Activated T-cell treated with anti-CD3 and anti-CD28 coated beads for 24 hours (primary cell): ENCODE measurements around the gene NCKAP1.
"Not testable (repeated sequence)": the region's sequence is repeated elsewhere in the genome, so short reads cannot be mapped to it uniquely, and the experiment has no call there.

Source experiments
- DNase-seq: peaks from one replicate; pipeline ENCODE4 v3.0.0-alpha.2; 2020; ENCODE audit warnings: low read depth

Gene NCKAP1

GRCh38 chr2:183009249-183009899 lies 28.9 kb downstream of the NCKAP1 start:
- DNase-seq = no peak

GRCh38 chr2:183001948-183002347 lies 36.3 kb downstream of the NCKAP1 start:
- no peak for DNase-seq

DNA sequence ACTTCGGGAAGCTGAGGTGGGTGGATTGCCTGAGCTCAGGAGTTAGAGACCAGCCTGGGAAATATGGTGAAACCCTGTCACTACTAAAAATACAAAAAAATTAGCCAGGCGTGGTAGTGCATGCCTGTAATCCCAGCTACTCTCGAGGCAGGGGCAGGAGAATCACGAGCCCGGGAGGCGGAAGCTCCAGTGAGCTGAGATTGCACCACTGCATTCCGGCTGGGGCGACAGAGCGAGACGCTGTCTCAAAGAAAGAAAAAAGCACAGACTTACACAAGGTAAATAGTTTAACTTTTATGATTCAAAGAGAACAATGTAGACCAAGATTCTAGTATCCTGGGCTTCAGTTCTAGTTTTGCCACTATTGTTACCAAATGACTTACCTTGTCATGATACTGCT lies 37.4 kb downstream of the NCKAP1 start:
- no peak for DNase-seq

- DNase-seq = no peak
Observed at GRCh38 chr2:182999348-183000028, 38.8 kb downstream of the NCKAP1 start.

- DNase-seq = no peak
Observed at GRCh38 chr2:182994228-182994912, 43.9 kb downstream of the NCKAP1 start.

GRCh38 chr2:182982941-182983340 lies 55.3 kb downstream of the NCKAP1 start:
- DNase-seq = no peak

- DNase-seq = not testable (repeated sequence)
Observed at GRCh38 chr2:182981475-182981874, 56.8 kb downstream of the NCKAP1 start.

- DNase-seq = no peak
Observed at GRCh38 chr2:182980652-182981051, 57.6 kb downstream of the NCKAP1 start.

GRCh38 chr2:182980115-182980514 lies 58.1 kb downstream of the NCKAP1 start:
- DNase-seq = no peak

DNA sequence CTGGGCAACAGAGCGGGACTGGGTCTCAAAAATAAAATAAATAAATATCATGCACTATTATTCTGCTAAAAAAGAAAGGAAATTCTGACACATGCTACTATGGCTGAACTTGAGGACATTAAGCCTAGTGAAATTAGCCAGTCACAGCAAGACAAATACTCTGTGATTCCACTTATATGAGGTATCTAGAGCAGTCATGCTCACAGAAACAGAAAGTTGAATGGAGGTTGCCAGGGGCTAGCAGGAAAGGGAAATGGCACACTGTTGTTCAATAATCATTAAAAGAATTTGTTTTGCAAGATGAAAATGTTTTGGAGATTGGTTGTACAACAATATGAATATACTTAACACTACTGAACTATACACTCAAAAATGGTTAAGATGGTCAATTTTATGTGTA lies 60.8 kb downstream of the NCKAP1 start:
- DNase-seq = no peak

DNA sequence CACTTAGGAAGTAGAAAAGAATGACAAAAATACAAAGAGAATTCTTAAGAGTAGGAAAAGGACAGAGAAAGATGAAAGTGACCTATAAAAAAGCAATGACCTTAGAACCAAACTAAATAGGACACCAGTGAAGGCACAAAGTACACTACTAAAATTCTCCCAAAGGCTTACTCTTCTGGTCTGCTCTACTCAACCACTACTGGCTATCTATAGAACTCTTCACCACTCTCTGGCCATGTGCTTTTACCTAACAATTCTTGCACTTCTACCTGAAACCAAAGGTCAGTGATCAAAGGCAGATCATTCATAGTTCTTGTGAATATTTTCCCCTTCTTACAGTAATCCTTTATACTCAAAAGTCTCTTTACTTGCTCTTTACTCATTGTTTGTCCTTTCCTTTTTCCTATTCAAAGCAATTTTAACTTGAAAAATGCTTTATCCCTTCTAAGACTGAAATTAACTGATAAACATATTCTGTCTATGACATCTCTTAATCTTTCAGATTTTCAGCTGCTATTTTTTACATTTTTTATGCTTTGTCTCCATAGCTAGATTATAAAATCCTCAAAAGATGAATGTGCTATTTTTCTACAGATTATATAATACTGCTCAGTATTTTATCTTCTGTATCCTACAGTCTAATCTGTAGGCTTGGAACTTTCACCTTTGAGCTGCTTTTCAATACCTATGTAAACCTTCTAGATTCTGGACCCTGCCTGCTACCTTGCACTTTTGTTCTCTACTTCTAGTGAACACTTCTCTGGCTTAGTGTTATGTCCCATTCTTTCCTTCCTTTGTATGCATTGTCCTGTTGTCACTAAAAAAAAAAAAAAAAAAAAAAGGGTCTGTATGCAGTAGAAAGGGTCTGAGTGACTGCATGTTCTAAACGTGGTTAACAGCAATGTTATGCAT lies 64.6 kb downstream of the NCKAP1 start:
- no peak for DNase-seq

DNA sequence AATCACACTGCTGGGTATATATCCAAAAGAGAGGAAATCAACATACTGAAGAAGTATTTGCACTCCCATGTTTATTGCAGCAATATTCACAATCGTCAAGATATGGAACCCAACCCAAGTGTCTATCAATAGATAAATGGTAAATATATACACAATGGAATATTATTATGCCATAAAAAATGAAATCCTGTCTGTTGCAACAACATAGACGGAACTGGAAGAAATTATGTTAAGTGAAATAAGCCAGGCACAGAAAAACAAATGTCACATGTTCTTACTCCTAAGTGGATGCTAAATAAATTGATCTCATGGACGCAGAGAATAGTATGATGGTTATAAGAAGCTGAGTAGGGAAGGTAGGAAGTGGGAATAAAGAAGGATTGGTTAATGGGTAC lies 65.7 kb downstream of the NCKAP1 start:
- DNase-seq = no peak

- no peak for DNase-seq
Observed at GRCh38 chr2:182971820-182972547, 66.3 kb downstream of the NCKAP1 start.

GRCh38 chr2:182970486-182970885 lies 67.8 kb downstream of the NCKAP1 start:
- no peak for DNase-seq

- no peak for DNase-seq
Observed at GRCh38 chr2:182968493-182968892, 69.8 kb downstream of the NCKAP1 start.

DNA sequence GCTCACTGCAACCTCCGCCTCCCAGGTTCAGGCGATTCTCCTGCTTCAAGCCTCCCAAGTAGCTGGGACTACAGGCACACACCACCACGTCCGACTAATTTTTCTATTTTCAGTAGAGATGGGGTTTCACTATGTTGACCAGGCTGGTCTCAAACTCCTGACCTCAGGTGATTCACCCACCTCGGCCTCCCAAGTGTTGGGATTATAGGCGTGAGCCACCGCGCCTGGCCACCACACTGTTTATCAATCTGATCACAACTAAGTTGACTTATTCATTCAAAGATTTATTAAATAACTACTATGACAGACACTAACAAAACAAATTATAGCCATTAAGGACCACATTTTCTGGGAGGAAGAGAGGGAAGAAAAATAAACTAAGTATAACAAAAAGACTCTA lies 71.9 kb downstream of the NCKAP1 start:
- not testable (repeated sequence) for DNase-seq

DNA sequence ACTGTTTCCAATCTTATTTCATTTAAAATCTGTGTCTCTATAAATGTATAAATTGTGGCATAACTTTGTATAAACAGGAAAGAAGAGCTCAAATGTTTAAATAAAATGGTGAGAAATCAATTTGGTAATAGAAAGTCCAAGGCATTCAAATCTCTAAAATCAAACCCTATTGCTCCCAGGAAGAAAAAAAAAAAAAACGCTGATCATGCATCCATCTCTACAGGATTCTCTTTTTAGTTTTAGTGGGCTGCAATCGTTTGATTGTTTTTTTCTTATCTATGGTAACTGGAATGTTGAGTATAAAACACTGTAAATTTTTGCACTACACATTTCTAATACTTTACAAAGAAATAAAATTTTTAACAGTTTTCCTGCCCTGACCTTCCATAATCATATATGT lies 75.6 kb downstream of the NCKAP1 start:
- no peak for DNase-seq

DNA sequence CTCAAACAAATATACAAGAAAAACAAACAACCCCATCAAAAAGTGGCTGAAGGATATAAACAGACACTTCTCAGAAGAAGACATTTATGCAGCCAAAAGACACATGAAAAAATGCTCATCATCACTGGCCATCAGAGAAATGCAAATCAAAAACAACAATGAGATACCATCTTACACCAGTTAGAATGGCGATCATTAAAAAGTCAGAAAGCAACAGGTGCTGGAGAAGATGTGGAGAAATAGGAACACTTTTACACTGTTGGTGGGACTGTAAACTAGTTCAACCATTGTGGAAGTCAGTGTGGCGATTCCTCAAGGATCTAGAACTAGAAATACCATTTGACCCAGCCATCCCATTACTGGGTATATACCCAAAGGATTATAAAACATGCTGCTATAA lies 77.4 kb downstream of the NCKAP1 start:
- not testable (repeated sequence) for DNase-seq

DNA sequence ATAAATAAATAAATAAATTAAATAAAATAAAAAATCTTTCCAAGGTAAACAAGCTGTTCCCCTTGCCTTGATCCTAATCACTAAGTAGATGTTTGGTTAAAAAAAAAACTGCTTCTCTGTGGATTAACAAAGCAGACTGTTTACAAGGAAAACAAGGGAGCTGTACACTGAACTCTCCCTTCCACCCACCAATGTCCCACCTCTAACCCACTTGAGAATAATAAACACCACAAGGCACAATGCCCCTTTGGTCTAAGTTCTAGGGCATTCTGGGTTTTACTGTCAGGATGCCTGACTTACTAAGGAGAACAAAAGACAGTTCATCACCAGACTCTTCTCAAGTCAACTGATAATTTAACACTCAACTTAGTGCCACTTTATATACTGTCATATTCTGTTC lies 83.5 kb downstream of the NCKAP1 start:
- DNase-seq = no peak

DNA sequence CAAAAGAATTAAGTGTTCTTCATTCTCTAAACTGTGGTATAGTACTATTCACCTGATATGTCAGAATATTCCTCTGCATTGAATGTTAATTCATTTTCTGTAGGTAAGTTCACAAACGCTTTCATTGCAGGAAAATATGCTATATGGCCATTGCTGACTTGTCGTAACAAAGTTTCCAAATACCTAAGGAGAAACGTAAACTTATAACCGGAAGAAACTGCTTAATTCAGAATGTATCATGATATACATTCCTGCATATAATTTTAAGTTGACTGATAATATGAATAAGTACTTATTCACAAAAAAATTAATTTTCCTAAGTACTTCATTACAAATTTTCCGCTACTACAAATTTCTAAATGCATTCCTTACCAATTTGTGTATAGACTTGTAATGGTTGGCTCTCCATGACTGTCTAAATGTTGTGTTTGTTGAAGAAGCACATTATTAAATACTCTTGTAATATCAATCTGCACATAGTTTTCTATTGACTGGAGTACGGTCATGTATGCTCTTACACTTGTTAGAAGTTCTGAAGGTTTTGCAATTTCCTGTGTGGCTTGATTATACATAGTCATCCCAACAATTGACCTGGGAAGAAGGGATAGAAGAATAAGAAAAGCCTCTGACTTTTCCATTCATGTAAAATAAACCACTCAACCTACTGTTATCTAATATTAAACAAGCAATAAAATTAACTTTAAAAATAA lies 85.4 kb downstream of the NCKAP1 start:
- no peak for DNase-seq
